NCI-H510A treated with DMSO at 0.1 percent for 48 hours (cell line): Measurements from ENCODE around the gene SYNGR3.

Source experiments
- DNase-seq: peaks from one replicate; lab custom pipeline; 2025; lab: John Stamatoyannopoulos, UW

Gene SYNGR3

DNA sequence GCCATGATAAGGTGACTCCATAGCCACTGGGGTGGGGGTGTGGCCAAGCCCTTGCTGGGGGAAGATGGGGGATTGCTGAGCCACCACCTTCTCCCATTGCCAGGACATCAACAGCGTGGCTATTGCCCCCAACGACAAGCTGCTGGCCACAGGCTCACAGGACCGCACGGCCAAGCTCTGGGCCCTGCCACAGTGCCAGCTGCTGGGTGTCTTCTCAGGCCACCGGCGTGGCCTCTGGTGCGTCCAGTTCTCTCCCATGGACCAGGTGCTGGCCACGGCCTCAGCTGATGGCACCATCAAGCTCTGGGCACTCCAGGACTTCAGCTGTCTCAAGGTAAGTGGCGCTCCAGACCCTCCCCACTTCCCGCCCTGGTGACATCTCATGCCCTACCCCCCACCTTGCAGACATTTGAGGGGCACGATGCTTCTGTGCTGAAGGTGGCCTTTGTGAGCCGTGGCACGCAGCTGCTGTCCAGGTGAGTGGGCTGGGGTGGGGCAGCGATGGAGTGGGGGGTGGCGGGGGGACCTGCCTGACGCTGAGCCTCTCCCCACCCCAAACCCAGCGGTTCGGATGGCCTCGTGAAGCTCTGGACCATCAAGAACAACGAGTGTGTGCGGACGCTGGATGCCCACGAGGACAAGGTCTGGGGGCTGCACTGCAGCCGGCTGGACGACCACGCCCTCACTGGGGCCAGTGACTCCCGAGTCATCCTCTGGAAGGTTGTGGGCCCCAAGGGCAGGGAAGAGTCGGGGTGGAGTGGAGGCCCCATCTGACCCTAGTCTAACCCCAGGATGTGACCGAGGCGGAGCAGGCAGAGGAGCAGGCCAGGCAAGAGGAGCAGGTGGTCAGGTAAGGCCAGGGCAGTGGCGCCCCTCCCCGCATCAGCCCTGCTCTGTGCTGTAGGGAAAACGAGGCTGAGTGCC, 12.6 kb upstream of the SYNGR3 start:
- DNase-seq, result no peak

DNA sequence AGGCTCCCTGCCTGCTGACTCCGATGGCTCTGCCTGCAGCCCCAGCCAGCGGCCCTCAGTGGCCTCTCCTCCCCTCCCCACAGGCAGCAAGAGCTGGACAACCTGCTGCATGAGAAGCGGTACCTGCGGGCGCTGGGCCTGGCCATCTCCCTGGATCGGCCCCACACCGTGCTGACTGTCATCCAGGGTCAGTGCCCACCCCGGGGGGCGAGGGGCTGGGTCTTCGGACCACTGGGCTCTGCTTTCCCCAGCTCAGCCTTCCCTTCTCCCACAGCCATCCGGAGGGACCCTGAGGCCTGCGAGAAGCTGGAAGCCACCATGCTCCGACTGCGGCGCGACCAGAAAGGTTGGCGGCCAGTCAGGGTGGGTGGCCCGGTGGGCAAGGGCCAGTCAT, 11.9 kb upstream of the SYNGR3 start:
- no peak for DNase-seq

DNA sequence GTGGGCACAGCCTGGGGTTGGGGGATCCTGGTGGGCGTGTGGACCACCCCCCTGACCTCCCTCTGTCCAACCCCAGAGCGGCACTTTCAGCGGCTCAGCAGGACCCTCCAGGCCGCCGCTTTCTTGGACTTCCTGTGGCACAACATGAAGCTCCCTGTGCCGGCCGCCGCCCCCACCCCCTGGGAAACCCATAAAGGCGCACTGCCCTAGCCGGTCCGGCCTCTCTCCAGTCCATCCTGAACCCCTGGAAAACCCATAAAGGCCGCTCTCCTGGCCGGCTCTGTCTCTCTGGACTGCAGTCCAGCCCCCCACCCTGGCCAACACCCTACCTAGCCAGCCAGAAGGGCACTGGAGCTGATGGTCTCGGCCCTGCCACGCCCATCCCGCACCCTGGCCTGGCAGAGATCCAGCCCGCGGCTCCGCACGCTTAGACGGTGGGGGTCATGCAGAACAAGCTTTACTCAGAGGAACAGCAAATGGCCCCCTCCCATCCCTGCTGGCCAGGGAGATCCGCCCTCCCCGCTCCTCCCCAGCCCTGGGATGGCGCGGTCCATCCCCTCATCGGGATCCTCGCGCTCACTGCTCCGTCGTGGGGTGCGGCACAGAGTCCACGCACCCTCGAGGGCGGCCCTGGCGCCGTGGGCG, 11.2 kb upstream of the SYNGR3 start:
- DNase-seq, result no peak

DNA sequence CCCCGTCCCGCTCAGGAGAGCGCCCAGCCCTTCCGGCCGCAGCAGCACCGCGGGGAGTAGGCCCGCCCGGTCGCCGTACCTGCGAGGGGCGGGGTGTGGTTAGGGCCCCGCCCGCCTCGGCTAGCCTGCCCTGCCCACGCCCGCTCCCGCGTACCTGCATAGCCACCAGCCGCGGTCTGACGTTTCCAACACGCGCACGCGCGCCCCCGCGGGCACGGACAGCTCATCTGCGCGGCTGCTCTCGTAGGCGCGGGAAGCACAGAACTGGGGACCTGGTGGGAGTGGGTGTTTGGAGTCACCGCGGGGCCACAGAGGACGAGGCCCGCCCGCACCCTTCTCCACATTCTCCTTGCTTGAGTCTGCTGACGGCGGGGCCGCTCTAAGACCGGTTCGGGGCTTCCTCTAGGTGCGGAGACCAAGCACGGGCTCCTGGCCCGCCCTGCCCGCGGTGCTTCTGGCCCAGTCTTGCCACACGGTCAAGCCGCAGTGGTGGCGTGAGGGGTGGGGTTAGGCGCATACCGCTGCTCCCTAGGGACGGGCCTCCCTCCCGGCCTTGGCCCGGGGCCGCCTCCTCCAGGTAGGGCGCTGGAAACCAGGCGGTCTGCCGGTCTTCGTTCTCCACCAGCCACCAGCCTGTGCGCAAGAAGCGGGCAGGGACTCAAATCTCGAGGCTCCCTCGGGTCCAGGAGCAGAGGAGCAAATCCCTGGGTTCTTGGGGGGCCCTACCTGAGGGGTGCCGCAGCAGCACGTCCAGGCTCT, 10.3 kb upstream of the SYNGR3 start:
- no peak for DNase-seq

DNA sequence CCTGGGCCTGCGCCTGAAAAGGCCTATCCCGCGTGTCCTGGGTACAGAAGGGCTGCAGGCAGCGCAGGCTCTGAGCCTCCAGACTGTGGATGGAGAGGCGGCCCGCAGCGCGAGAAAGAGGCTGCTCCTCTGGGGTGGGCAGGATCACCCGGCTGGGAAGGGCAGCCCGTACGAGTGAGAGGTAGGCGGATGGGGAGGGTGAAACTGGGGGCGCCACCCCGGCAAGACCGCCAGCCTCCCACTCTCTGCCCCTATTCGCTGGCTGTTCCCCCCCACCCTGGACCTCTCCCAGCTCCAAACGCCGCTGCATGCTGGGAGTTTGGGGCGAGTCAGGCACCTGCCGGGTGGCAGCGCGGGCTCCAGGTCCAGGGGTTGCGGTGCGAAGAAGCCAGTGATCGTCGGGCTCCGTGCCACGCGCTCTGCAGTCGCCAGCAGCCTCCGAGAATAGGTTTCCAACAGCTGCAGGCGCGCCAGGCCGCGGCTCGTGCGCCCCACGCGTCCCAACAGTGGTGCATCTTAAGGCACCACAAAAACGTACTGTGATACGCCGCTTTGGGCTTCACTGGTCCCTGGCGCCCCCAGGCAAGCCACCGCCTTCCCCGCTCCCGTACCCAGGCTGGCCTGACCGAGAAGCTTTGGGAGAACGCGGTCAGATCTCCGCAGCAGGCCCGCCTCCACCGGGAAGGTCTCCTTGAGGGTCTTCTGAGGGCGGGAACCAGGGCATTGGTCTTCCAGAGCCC, 9.6 kb upstream of the SYNGR3 start:
- DNase-seq, result no peak

DNA sequence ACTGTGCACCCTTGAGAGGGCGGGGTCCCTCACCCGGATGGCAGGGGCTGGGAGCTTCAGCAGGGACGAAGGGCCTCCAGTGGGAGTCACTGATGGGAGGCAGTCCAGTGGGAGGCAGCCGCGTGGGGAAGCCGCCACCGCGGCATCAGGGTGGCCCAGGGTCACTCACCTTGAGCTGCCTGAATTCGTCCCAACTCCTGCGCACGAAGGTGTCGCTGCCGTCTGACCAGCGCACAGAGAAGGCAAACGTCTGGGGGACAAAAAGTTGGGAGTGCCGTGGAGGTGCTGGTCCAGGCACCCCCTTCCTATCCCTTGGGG, 9.0 kb upstream of the SYNGR3 start:
- no peak for DNase-seq

DNA sequence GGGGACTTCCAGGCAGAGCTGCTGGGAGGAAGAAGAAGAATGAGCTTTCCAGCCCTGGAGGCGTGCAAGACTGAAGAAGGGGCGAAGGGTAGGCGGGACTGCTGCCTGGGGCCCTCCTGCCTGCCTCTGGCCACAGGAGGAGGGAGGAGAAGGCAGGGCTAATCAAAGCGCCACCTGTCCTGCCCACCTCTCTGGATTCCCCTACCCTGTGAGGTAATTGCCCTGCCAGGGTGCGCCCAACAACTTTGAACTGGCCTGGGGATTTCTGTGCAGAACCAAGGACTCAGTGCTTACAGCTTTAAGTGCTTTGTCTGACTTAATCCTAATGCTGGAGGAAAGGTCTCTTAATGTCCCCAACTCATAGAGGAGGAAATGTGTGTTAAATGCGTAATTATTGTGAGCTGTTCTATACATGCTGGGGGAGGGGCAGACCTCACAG, 8.4 kb upstream of the SYNGR3 start, which contains the start of gene NOXO1:
NOXO1 (minus strand) TSS at position 72 of the 439 bp plus-strand sequence. CDS start 290 bp downstream, outside the sequence.
- no peak for DNase-seq

DNA sequence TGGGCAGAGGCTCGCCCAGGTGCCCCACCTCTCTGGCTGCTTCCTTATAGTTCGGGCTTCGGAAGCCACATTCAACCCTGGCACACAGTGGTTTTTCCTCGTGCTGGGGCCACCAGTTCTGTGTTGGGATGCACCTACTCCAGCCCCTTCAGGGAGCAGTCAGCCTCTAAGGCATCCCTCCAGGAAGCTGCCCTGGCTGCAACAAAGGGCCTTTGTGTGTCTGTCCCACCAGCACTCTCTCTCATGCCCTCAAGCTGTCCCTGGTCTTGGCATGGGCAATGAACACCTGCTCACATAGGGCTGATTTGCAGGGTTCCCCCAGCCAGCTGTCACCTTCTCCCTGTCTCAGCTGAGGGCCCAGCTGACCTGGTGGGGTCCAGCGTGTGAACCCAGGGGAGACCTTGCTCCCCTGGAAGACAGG, 7.7 kb upstream of the SYNGR3 start:
- no peak for DNase-seq

DNA sequence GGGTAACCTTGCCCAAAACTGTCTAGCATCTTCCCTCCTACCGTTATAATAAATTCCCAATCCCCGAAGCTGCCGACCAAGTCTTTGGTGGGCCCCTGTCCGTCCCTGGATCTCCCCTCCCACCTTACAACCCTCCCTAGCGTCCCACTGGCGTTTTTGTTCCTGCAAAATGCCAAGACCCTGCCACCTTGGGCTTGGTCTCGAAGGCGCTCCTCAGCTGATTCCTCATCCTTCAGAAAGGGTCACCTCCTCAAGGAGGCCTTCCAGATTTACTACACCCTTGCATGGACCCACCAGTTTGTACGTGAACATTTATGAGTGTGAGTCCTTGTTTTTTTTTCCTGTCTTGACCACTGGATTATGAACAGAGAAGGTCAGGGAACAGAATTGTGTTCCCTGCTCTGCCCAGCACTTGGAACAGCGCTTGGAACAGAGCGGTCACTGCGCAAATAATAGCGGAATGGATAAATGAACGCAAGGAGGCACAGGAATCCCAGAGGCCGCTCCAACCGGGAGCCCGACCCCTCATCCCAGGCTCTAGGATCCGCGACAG, 6.7 kb upstream of the SYNGR3 start:
- no peak for DNase-seq

DNA sequence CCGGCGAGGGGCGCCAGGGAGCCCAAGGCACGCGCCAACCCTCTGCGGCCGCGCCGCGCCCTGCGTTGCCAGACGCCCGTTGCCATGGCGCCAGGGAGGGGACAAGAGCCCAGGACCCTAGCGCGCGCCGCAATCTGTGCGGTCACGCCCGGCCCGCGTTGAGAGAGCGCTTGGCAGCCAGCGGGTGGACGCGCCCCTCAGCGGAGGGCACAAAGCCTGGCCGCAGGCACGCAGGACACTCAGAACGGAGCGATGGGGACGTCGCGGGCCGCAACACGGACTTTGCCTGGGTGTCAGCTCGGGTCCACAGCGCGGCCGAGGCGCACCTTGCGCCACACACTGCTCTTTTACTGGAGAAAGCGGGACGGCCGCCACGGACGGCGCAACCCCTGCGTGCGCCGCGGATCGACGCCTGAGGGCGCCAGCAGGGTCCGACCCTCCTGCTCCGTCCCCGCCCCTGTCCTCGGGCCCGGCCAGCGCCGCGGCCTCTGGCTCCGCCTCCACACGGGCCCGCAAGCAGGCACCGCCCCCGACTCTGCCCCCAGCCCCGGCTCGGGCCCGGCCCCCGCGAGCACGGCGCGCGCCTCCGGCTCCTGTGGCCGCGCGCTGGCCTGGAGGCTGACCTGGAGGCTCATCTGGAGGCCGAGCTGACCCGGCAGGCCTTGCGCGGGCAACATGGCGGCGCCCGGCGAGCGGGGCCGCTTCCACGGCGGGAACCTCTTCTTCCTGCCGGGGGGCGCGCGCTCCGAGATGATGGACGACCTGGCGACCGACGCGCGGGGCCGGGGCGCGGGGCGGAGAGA, 6.0 kb upstream of the SYNGR3 start, which contains the start of gene GFER:
GFER (plus strand) TSS at position 650 of the 803 bp plus-strand sequence; CDS start at position 676, 26 bp downstream.
- DNase-seq, result peak; percentile 74

DNA sequence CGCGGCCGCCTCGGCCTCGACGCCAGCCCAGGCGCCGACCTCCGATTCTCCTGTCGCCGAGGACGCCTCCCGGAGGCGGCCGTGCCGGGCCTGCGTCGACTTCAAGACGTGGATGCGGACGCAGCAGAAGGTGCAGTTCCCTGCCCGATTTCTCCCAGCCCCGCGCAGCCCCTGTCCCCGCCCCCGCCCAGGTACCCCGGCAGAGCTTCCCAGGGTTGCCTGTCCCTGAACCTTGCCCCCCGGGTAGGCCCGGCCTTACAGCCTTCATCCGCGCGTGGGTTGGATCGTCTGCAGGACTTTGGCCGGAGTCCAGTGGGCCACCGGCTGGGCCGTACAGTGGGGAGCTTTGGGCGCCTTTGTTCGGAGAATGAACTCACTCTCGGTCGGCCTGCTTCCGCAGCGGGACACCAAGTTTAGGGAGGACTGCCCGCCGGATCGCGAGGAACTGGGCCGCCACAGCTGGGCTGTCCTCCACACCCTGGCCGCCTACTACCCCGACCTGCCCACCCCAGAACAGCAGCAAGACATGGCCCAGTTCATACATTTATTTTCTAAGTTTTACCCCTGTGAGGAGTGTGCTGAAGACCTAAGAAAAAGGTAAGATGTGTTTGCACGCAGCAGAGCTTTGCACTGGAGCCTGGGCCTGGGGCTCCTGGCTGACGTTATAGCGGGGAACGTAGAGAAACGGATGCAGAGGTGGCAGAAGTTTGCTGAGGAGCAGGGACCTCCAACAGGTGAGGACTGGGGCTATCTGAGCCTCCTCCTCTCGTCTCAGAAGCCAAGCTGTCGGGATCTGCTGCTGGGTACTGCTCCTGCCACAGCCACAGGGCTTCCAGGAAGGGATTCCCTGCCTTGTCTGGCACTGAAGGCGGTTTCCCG, 5.2 kb upstream of the SYNGR3 start:
- no peak for DNase-seq

DNA sequence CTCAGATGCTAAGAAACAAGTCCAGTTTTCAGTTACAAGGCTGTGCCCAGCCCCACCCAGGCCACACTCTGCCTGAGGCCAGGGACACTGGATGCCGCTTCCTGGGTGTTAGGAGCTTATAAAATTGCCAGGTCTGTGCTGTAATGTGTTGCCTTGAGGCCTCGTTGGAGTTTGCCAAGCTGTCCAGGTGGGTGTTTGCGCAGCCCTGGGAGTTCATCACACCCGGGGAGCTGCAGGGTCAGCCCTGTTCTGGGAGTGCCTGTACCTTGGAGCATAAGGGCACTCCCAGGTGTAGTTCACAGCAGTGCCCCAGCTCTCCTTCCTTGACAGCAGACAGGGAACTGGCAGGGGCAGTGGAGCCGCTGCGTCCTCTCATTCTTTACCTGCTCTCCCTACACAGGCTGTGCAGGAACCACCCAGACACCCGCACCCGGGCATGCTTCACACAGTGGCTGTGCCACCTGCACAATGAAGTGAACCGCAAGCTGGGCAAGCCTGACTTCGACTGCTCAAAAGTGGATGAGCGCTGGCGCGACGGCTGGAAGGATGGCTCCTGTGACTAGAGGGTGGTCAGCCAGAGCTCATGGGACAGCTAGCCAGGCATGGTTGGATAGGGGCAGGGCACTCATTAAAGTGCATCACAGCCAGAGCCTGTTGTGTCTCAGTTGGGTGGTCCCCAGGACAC, 4.2 kb upstream of the SYNGR3 start:
- no peak for DNase-seq

DNA sequence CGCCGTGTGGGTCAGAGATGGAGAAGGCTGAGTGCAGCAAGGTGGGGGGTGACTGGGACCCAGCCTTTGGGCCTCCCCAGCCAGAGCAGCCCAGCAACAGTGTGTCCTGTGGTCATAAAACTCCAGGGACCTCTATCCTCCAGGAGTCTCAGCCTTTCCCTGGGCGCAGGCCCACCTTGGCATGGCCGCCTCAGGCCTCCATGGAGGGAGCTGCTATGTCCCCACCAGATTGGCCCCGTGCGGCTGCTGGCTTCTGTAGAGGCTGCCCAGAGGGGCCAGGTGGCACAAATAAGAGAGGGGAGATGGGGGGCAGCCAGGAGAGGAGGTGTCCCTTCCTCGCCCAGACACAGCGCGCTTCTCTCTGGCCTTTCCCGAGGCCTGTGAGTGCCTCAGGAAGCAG, 2.6 kb upstream of the SYNGR3 start:
- no peak for DNase-seq

DNA sequence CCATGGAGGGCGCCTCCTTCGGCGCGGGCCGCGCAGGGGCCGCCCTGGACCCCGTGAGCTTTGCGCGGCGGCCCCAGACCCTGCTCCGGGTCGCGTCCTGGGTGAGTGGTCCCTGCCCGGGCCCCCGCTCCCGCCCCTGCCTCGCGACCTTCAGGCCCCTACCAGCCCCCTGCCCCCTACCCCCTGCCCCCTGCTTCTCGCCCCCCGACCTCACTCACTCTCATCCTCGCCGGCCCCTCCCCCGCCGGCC, 256 bp downstream of the SYNGR3 start:
- no peak for DNase-seq

DNA sequence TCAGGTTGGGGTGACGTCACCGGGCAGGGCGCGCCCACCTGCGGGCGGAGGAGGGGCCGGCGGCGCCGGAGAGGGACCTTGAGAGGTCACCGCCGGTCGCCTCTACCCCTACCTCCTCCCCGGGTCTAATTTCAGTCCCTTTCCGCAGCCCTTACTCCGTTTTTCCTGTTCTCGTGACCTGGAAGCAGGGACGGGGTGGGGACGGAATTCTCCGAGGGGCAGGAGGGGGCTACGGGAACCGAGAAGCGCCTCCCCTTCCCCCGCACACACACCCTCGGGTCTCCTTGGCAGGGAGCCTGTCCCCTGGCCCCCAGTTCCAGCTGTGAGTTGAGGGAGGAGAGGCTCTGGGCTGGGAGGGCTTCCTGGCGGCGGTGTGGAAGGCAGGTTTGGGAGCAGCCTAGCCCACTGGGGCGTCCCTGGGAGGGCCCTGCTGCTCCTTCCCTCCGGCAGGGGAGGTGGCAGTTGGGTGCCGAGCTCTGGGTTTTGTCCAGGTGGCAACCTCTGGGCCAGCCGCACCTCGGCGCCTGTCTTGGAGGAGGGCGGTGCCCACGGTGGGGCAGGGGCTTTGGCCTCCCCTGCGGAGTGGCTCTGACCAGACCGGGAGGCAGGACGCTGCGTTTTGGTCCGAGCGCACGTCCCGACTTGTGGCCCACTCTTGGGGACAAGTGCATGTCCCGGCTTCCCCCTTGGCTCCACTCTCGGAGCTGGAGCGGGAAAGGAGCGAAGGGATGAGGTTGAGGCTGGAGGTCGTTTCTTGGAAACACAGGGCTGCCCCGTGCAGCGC, 773 bp downstream of the SYNGR3 start:
- no peak for DNase-seq

DNA sequence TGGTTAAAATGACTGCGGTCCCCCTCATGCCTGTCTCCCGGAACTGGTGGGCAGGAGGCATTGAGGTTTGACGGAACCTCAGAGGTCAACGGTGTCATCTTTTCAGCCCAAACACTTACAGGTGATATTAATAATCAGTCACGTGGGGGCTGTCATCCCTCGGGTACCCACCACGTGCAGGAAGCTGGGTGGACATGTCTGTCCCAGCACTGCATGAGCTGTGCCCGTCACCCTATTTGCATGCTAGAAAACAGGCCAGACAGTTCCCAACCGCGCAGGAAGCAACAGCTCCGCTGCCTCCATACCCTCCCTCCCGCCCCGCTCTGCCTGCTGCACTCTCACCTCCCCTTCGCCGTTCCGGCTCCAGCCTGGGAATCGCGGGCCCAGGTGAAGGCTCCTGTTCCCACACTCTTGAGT, 1.4 kb downstream of the SYNGR3 start:
- DNase-seq, result no peak

DNA sequence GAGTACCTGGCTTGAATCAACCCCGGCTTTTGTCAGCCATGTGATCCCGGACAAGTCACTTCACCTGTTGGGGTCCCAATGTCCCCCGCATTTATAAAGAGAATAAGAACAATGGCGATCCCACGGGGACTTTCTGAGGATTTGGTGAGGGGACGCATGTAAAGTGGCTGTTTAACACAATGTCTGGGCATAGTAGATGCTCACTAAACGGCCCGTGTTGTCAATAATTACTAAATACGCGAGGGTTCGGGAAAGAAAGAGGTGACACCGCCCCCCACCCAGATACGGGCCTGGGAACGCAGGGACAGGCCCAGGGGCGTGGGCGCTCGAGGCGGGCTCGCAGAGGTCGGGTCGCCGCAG, 1.8 kb downstream of the SYNGR3 start:
- DNase-seq, result no peak

DNA sequence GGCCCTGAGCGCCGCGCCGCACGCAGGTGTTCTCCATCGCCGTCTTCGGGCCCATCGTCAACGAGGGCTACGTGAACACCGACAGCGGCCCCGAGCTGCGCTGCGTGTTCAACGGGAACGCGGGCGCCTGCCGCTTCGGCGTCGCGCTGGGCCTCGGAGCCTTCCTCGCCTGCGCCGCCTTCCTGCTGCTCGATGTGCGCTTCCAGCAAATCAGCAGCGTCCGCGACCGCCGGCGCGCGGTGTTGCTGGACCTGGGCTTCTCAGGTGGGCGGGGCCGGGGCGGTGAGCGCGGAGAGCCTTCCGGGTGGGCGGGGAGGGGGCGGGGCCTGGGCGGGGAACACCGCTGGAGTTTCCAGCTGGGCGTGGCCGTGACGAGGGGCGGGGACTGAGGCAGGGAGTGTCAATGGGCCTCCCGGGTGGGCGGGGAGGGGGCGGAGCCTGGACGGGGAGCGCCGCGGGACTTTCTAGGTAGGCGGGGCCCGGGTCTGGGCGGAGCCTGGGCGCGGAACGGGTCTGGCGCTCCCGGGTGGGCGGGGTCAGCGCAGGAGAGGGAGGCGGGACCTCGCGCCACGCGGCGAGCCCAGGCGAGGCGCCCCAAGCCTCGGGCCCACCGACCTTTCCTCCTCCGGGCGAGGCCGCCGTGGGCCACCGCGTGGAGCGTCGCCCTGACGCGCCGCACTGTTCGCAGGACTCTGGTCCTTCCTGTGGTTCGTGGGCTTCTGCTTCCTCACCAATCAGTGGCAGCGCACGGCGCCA, 2.4 kb downstream of the SYNGR3 start:
- no peak for DNase-seq
